ENCODE measurements around the gene IL17B. TPM values are rescaled to one million over a fixed set of nuclear protein-coding genes. Genes with fewer than 3 reads are reported as not detected.
A peak's percentile ranks its signal among the peaks of the same experiment; 100 is the strongest.

Gene IL17B
- total and polyA plus RNA-seq, 9 of the 15 experiments (the other 6 are each of a cell fraction or from before 2014, with no cell fraction given): 0.28 to 2.6 (median 0.53) TPM; not detected in 2

GRCh38 chr5:149325894-149326293 lies 53.2 kb downstream of the IL17B start:
- H3K27me3 ChIP-seq (ENCODE audit: control insufficient read depth in 2 of 2, insufficient read depth in 2 of 2, low read length in 2 of 2): no peaks in the 10 kb centered on the region
- no peak for TF ChIP-seq ZNF197 (CRISPR knock-in tag; IDR thresholded peaks at IDR 0.05; ENCODE audit: low read depth)
- no peak for TF ChIP-seq HMG20A (CRISPR knock-in tag; conservative IDR thresholded peaks at IDR 0.05)
- TF ChIP-seq ZBTB7A (IDR thresholded peaks at IDR 0.05; ENCODE audit: borderline replicate concordance, control insufficient read depth, low read depth, low read length): no peak
- no peaks in the 10 kb centered on the region for H3K79me2 ChIP-seq (ENCODE audit: control insufficient read depth, insufficient read depth, low read length)
- 44% methylated on average over 5 of the region's 5 CpGs for WGBS (ENCODE audit: insufficient coverage, low coverage, missing lambda C conversion rate)
- FAIRE-seq (no peak), DNase-seq (ENCODE audit: extremely low read depth in 1 of 4, low spot score in 3 of 4) (no peak), ATAC-seq (no peak)
- no peaks in the 10 kb centered on the region for H3K36me3 ChIP-seq (ENCODE audit: control insufficient read depth, insufficient read depth, low read length)
- H2AFZ ChIP-seq (ENCODE audit: low read depth, low read length): peak overlapping the region; percentile 57
- ChIA-PET CTCF (ENCODE audit: low intra/inter-chr PET ratio) (no interaction called here), POLR2A (interaction anchor here (0.6 to 0.8 kb wide), 3 partner anchors 12 to 99 kb away, joined by 3 read pairs; partner anchors contain the start of gene GRPEL2)
- H3K4me3 ChIP-seq: no peak overlapping the region
- no peaks in the 10 kb centered on the region for H4K20me1 ChIP-seq (replicated peaks; ENCODE audit: control insufficient read depth, insufficient read depth, low read length)
- BruUV-seq (replicated peaks): no TSS peak
- no peak overlapping the region for H3K9ac ChIP-seq (ENCODE audit: insufficient read depth in 1 of 2, low read depth in 2 of 2, low read length in 2 of 2)
- in situ Hi-C loops (cut with MboI) (no loop called here), intact Hi-C loops (cut with micrococcal nuclease) (no loop called here)
- H3K9me1 ChIP-seq (ENCODE audit: control insufficient read depth, insufficient read depth, low read length): no peaks in the 10 kb centered on the region
- H3K9me3 ChIP-seq (replicated peaks; ENCODE audit: control insufficient read depth, insufficient read depth, low read depth, low read length): no peaks in the 10 kb centered on the region
- no peak overlapping the region for H3K4me2 ChIP-seq (ENCODE audit: insufficient read depth, low read length)
- peaks cover 12 to 13% of the 10 kb centered on the region in 2 experiments; a peak in 4 of 5 replicates for H3K4me1 ChIP-seq (replicated peaks in 1 of 2; ENCODE audit: control insufficient read depth in 2 of 2, insufficient read depth in 2 of 2, low read length in 2 of 2)
- no peak overlapping the region for H3K27ac ChIP-seq (ENCODE audit: extremely low read depth, low read depth, low read length)

DNA sequence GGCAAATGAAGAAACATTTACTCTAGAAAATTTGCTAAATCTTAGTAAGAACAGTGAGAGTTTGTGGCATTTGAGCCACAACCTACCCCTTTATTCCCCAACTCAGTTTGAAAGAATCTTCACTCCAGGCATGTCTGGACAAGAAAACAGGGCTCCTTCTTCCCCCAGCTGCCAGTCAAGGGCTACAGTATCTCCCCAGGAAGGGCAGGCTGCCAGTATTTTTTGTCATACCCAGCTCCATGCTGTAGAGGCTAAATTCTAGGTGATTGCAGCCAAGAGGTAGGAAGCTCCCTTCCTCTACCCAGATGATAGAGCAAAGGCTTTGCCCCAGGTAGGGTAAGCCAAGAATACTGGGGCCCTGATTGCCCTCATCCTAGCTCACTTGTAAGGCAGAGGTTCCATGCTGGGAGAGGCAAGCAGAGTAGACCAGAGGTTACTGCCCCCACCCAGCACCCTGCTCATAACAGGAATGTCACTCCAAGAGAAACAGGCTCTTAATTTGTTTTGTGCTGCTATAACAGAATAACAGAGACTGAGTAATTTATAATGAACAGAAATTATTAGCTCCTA lies 53.8 kb downstream of the IL17B start:
- ChIA-PET POLR2A (interaction anchor here (0.6 to 0.8 kb wide), 5 partner anchors 14 to 1333 kb away, joined by 3 to 4 read pairs (median 3); partner anchors contain the start of gene GRPEL2), CTCF (ENCODE audit: low intra/inter-chr PET ratio) (no interaction called here)
- Histone ChIP-seq H3K79me2 (ENCODE audit: control insufficient read depth, insufficient read depth, low read length) (no peaks in the 10 kb centered on the region), H3K9me3 (replicated peaks; ENCODE audit: control insufficient read depth, insufficient read depth, low read depth, low read length) (no peaks in the 10 kb centered on the region), H2AFZ (ENCODE audit: low read depth, low read length) (peak overlapping the region; percentile 57; the same call in 1 of the 2 replicates), H3K4me2 (ENCODE audit: insufficient read depth, low read length) (no peak overlapping the region), H3K36me3 (ENCODE audit: control insufficient read depth, insufficient read depth, low read length) (no peaks in the 10 kb centered on the region), H3K4me3 (no peak overlapping the region), H3K27ac (ENCODE audit: extremely low read depth, low read depth, low read length) (no peak overlapping the region), H3K9ac (ENCODE audit: insufficient read depth in 1 of 2, low read depth in 2 of 2, low read length in 2 of 2) (no peak overlapping the region), H3K9me1 (ENCODE audit: control insufficient read depth, insufficient read depth, low read length) (no peaks in the 10 kb centered on the region), H4K20me1 (replicated peaks; ENCODE audit: control insufficient read depth, insufficient read depth, low read length) (no peaks in the 10 kb centered on the region), H3K27me3 (ENCODE audit: control insufficient read depth in 2 of 2, insufficient read depth in 2 of 2, low read length in 2 of 2) (no peaks in the 10 kb centered on the region), H3K4me1 (replicated peaks in 1 of 2; ENCODE audit: control insufficient read depth in 2 of 2, insufficient read depth in 2 of 2, low read length in 2 of 2) (peaks cover 17 to 19% of the 10 kb centered on the region in 2 experiments)
- FAIRE-seq (no peak), DNase-seq (ENCODE audit: extremely low read depth in 1 of 4, low spot score in 3 of 4) (no peak), ATAC-seq (no peak)
- in situ Hi-C loops (cut with MboI): no loop called here
- intact Hi-C loops (cut with micrococcal nuclease): no loop called here
- no TSS peak for BruUV-seq (replicated peaks)
- TF ChIP-seq ZBTB34 (CRISPR knock-in tag; IDR thresholded peaks at IDR 0.05) (no peak), SREBF2 (CRISPR knock-in tag; IDR thresholded peaks at IDR 0.05) (no peak), MEF2D (tag; conservative IDR thresholded peaks at IDR 0.05; ENCODE audit: low read depth) (no peak), ZNF140 (CRISPR knock-in tag; IDR thresholded peaks at IDR 0.05) (no peak), ZNF263 (CRISPR knock-in tag; IDR thresholded peaks at IDR 0.05; ENCODE audit: borderline replicate concordance) (no peak), ZFP1 (CRISPR knock-in tag; IDR thresholded peaks at IDR 0.05) (no peak)
- TF ChIP-seq, protein P1, sequence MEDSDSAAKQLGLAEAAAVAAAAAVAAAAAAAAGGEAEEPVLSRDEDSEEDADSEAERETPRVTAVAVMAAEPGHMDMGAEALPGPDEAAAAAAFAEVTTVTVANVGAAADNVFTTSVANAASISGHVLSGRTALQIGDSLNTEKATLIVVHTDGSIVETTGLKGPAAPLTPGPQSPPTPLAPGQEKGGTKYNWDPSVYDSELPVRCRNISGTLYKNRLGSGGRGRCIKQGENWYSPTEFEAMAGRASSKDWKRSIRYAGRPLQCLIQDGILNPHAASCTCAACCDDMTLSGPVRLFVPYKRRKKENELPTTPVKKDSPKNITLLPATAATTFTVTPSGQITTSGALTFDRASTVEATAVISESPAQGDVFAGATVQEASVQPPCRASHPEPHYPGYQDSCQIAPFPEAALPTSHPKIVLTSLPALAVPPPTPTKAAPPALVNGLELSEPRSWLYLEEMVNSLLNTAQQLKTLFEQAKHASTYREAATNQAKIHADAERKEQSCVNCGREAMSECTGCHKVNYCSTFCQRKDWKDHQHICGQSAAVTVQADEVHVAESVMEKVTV (CRISPR knock-in tag; IDR thresholded peaks at IDR 0.05): no peak

Measured in K562 (cell line).